Colonic mucosa (tissue), 4 donors: ENCODE data around the gene ZNF407. TPM values are rescaled to one million over a fixed set of nuclear protein-coding genes. Genes with fewer than 3 reads are reported as not detected.
A peak's percentile ranks its signal among the peaks of the same experiment; 100 is the strongest.

Experiments used
- DNase-seq: peaks from one replicate; pipeline ENCODE4 v3.0.0-alpha.2; 2020
- H3K27ac ChIP-seq: fragments of 200-600 bp; one replicate; pipeline ENCODE4 v1.8.0; 2021
- H3K27me3 ChIP-seq: fragments of 200-600 bp; one replicate; pipeline ENCODE4 v1.8.0; 2021
- H3K36me3 ChIP-seq: fragments of 200-600 bp; one replicate; pipeline ENCODE4 v1.8.0; 2021
- H3K4me1 ChIP-seq: fragments of 200-600 bp; one replicate; pipeline ENCODE4 v1.8.0; 2021; ENCODE audit warnings: mild to moderate bottlenecking
- H3K4me3 ChIP-seq: fragments of 200-600 bp; one replicate; pipeline ENCODE4 v1.8.0; 2021
- H3K9ac ChIP-seq, 2 donors: one replicate each; pipeline ENCODE4 v1.7.0; 2013; ENCODE audit warnings: control low read depth in 2 of 2, low read depth in 2 of 2, low read length in 2 of 2
- H3K9me3 ChIP-seq: fragments of 200-600 bp; one replicate; pipeline ENCODE4 v1.8.0; 2021
- CTCF ChIP-seq: fragments of 200-600 bp; IDR thresholded peaks from one replicate; pipeline ENCODE4 v1.8.0; 2022; ENCODE audit warnings: antibody characterized with exemption, mild to moderate bottlenecking
- intact Hi-C: fragments of 100-400 bp; cut with DNase I; formaldehyde crosslinking; loops from one replicate; pipeline ENCODE4 v1.14.1; 2022
- total RNA-seq, 2 donors: library from RNA; stranded (reverse); fragmentation: NEBNext Ultra II Directional in 1 of 2; extraction: Animal tissue kit (Norgen Biotek cat#: 25700) in 1 of 2; gene quantifications; one replicate each; pipeline ENCODE4 v1.2.1, GENCODE V29; 2021
- donor health status: healthy.
- donor health status: DM: no; HTN: no; CAD: no.
- donor health status: DM: no; HTN: no; CAD: no.

The ZNF407 gene
- total RNA-seq, 2 donors from 2014 or later, result 8.1 to 13.1 TPM

GRCh38 chr18:74950479-74950878, 352.8 kb downstream of the ZNF407 start:
- intact Hi-C loops, result no loop called here
- no peaks in the 10 kb centered on the region for H3K36me3 ChIP-seq
- H3K4me1 ChIP-seq, result no peaks in the 10 kb centered on the region
- TF ChIP-seq CTCF, result no peak
- H3K9ac ChIP-seq, result no peak overlapping the region
- H3K4me3 ChIP-seq, result no peak overlapping the region
- H3K27ac ChIP-seq, result peak overlapping the region; percentile 3
- DNase-seq, result no peak
- H3K27me3 ChIP-seq, result no peaks in the 10 kb centered on the region
- H3K9me3 ChIP-seq, result no peaks in the 10 kb centered on the region

- no peak for TF ChIP-seq CTCF
- DNase-seq, result peak; percentile 35
- no peaks in the 10 kb centered on the region for H3K4me1 ChIP-seq
- H3K36me3 ChIP-seq, result no peaks in the 10 kb centered on the region
- no peak overlapping the region for H3K9ac ChIP-seq
- H3K4me3 ChIP-seq, result no peak overlapping the region
- intact Hi-C loops, result no loop called here
- no peaks in the 10 kb centered on the region for H3K27me3 ChIP-seq
- H3K9me3 ChIP-seq, result no peaks in the 10 kb centered on the region
- peak overlapping the region; percentile 3 for H3K27ac ChIP-seq
Observed at GRCh38 chr18:74951165-74951760, 353.6 kb downstream of the ZNF407 start.

DNA sequence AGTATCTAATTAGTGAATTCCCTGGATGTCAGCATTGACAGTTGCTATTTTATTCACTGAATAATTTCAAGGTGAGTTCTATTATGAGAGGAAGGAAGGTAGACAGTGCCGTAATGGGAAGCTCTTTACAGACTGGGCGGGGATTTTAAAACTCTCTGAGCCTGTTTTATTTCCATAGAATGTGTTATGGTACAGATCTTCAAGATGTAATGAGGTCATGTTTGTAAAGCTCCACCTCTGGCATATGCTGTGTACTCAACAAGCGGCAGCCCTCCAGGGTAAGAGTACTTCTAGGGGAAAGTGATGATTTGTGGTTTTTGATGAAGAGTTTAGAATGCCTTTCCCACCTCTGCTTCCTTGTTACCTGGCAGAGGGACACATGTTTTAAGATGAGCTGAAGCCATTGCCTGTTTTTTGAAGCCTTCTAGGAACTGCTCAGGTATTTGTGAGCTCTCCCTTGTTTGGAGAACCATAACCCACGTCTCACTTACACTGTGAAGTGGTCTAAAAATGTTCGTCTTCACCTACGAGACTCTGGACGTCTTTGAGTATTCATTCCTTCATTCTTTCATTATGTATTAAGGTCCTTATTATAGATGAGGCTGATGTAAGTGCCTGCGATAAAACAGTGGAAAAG, 360.0 kb downstream of the ZNF407 start:
- Histone ChIP-seq H3K9me3 (no peaks in the 10 kb centered on the region), H3K27me3 (no peaks in the 10 kb centered on the region), H3K9ac (no peak overlapping the region), H3K36me3 (no peaks in the 10 kb centered on the region), H3K4me1 (no peaks in the 10 kb centered on the region), H3K4me3 (no peak overlapping the region), H3K27ac (no peak overlapping the region)
- intact Hi-C loops, result no loop called here
- no peak for DNase-seq
- no peak for TF ChIP-seq CTCF

DNA sequence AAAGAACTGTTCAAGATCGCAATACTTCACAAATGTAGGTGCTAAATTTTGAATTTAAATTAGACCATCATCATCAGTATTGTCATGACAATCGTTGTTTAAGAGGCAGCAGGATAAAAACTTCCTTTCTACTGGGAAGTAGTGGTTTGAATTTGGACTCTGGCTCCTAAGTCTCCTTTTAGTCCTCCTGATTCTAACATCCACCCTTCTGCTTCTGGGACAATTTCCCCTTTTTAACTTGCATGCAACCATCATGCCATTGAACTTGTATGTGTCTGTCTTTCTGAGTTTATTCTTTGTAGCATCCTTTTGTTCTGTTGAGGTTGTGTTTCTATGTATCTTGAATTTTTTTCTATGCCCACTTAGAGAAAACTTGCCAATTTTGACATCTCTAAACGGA, 361.5 kb downstream of the ZNF407 start:
- H3K9ac ChIP-seq, result no peak overlapping the region
- no peaks in the 10 kb centered on the region for H3K4me1 ChIP-seq
- no peaks in the 10 kb centered on the region for H3K9me3 ChIP-seq
- H3K27ac ChIP-seq, result no peak overlapping the region
- DNase-seq, result no peak
- intact Hi-C loops, result no loop called here
- TF ChIP-seq CTCF, result no peak
- H3K36me3 ChIP-seq, result no peaks in the 10 kb centered on the region
- no peak overlapping the region for H3K4me3 ChIP-seq
- no peaks in the 10 kb centered on the region for H3K27me3 ChIP-seq

GRCh38 chr18:74961596-74961995, 363.9 kb downstream of the ZNF407 start:
- Histone ChIP-seq H3K27ac (no peak overlapping the region), H3K9me3 (no peaks in the 10 kb centered on the region), H3K9ac (no peak overlapping the region), H3K27me3 (no peaks in the 10 kb centered on the region), H3K4me1 (no peaks in the 10 kb centered on the region), H3K36me3 (no peaks in the 10 kb centered on the region), H3K4me3 (no peak overlapping the region)
- intact Hi-C loops, result no loop called here
- TF ChIP-seq CTCF, result no peak
- no peak for DNase-seq
